HepG2 (cell line): ENCODE measurements around the gene SPHK1. TPM values are rescaled to one million over a fixed set of nuclear protein-coding genes. Genes with fewer than 3 reads are reported as not detected.

ENCODE experiments used
- AKAP8 ChIP-seq: sonication (generic); formaldehyde crosslinking; IDR thresholded peaks from 2 replicates; pipeline ENCODE4 v1.5.1; 2020; ENCODE audit warnings: mild to moderate bottlenecking, missing genetic modification reagents
- ATF2 ChIP-seq: sonication (generic); formaldehyde crosslinking; IDR thresholded peaks from 2 replicates; pipeline ENCODE4 v1.4.0; 2020; ENCODE audit warnings: missing genetic modification reagents
- ATF7 ChIP-seq, 2 experiments: fragments of 450-650 bp in 1 of 2; sonication (generic) in 1 of 2; formaldehyde crosslinking in 1 of 2; IDR thresholded peaks; 2 replicates each; pipeline versions ENCODE4 v1.4.0 to v1.6.1; 2016 to 2020; ENCODE audit warnings: antibody characterized with exemption in 1 of 2, mild to moderate bottlenecking in 1 of 2, missing genetic modification reagents in 1 of 2
- ATF7-NPFF ChIP-seq: sonication (generic); formaldehyde crosslinking; IDR thresholded peaks from 2 replicates; pipeline ENCODE4 v1.8.1; 2023; ENCODE audit warnings: mild to moderate bottlenecking, low read depth, missing genetic modification reagents, moderate library complexity
- BCL3 ChIP-seq: sonication (generic); formaldehyde crosslinking; IDR thresholded peaks from 2 replicates; pipeline ENCODE4 v1.5.1; 2020; ENCODE audit warnings: mild to moderate bottlenecking, missing genetic modification reagents, moderate library complexity
- KDM2A ChIP-seq: sonication (generic); formaldehyde crosslinking; IDR thresholded peaks from 2 replicates; pipeline ENCODE4 v1.4.0; 2020; ENCODE audit warnings: low read depth, missing genetic modification reagents, borderline replicate concordance
- MIER2 ChIP-seq: IDR thresholded peaks from 2 replicates; pipeline ENCODE4 v1.6.1; 2016; ENCODE audit warnings: missing biosample characterization, missing genetic modification reagents
- MTA1 ChIP-seq: sonication (generic); formaldehyde crosslinking; IDR thresholded peaks from 2 replicates; pipeline ENCODE4 v1.4.0; 2020; ENCODE audit warnings: missing genetic modification reagents, mild to moderate bottlenecking, borderline replicate concordance
- NFYC ChIP-seq: IDR thresholded peaks from 2 replicates; pipeline ENCODE4 v1.6.1; 2016; ENCODE audit warnings: missing genetic modification reagents, missing compliant biosample characterization
- PITX1 ChIP-seq: sonication (generic); formaldehyde crosslinking; IDR thresholded peaks from 2 replicates; pipeline ENCODE4 v1.5.1; 2020; ENCODE audit warnings: mild to moderate bottlenecking, missing genetic modification reagents
- RAD51 ChIP-seq: fragments of 450-650 bp; IDR thresholded peaks from 2 replicates; pipeline ENCODE4 v1.6.1; 2016; ENCODE audit warnings: borderline replicate concordance
- RXRB ChIP-seq: IDR thresholded peaks from 2 replicates; pipeline ENCODE4 v1.6.1; 2016; ENCODE audit warnings: borderline replicate concordance, missing genetic modification reagents, missing compliant biosample characterization
- SIX1 ChIP-seq: sonication (generic); formaldehyde crosslinking; IDR thresholded peaks from 2 replicates; pipeline ENCODE4 v1.4.0; 2020; ENCODE audit warnings: missing genetic modification reagents, borderline replicate concordance
- SIX4 ChIP-seq: sonication (generic); formaldehyde crosslinking; IDR thresholded peaks from 2 replicates; pipeline ENCODE4 v1.4.0; 2020; ENCODE audit warnings: missing genetic modification reagents
- SOX5 ChIP-seq: IDR thresholded peaks from 2 replicates; pipeline ENCODE4 v1.6.1; 2016; ENCODE audit warnings: borderline replicate concordance
- STAG1 ChIP-seq: sonication (generic); formaldehyde crosslinking; IDR thresholded peaks from 2 replicates; pipeline ENCODE4 v1.4.0; 2020; ENCODE audit warnings: missing genetic modification reagents
- TAF1 ChIP-seq: sonication (generic); formaldehyde crosslinking; IDR thresholded peaks from 2 replicates; pipeline ENCODE4 v1.4.0; 2020; ENCODE audit warnings: missing genetic modification reagents
- TAF15 ChIP-seq: fragments of 200-400 bp; formaldehyde crosslinking; IDR thresholded peaks from one replicate; pipeline ENCODE4 v1.6.1; 2018; ENCODE audit warnings: mild to moderate bottlenecking, low read depth, low read length; ENCODE audit not compliant: poor library complexity, severe bottlenecking
- TFAP4 ChIP-seq: sonication (generic); IDR thresholded peaks from 2 replicates; pipeline ENCODE4 v1.6.1; 2016; ENCODE audit warnings: low read depth, borderline replicate concordance
- ZC3H4 ChIP-seq: sonication (generic); formaldehyde crosslinking; IDR thresholded peaks from 2 replicates; pipeline ENCODE4 v1.4.0; 2020; ENCODE audit warnings: missing genetic modification reagents, borderline replicate concordance
- ZNF33B ChIP-seq: sonication (generic); formaldehyde crosslinking; IDR thresholded peaks from 2 replicates; pipeline ENCODE4 v1.5.1; 2020; ENCODE audit warnings: mild to moderate bottlenecking, missing genetic modification reagents
- ZNF589 ChIP-seq: sonication (generic); formaldehyde crosslinking; conservative IDR thresholded peaks from 2 replicates; pipeline ENCODE4 v1.8.0; 2022; ENCODE audit warnings: mild to moderate bottlenecking, moderate library complexity, missing genetic modification reagents
- ZNF616 ChIP-seq: sonication (generic); formaldehyde crosslinking; IDR thresholded peaks from 2 replicates; pipeline ENCODE4 v1.5.0; 2020; ENCODE audit warnings: low read depth, mild to moderate bottlenecking, missing genetic modification reagents
- ZNF713 ChIP-seq: sonication (generic); formaldehyde crosslinking; IDR thresholded peaks from 2 replicates; pipeline ENCODE4 v1.4.0; 2020; ENCODE audit warnings: mild to moderate bottlenecking, missing genetic modification reagents
- ZSCAN30 ChIP-seq: sonication (generic); formaldehyde crosslinking; IDR thresholded peaks from 2 replicates; pipeline ENCODE4 v1.5.0; 2020; ENCODE audit warnings: mild to moderate bottlenecking, missing genetic modification reagents
- polyA plus RNA-seq, 8 experiments: library from polyadenylated mRNA; depleted of rRNA in 3 of 8; stranded (reverse) in 7 of 8; unstranded in 1 of 8; fragments of >200 nt; fragmentation: Illumina TruSeq in 4 of 8; extraction: Trizol in 4 of 8; gene quantifications; 2 replicates each; pipeline versions ENCODE4 v1.2.1 to v1.2.3, GENCODE V29; 2011 to 2016; ENCODE audit warnings: low read depth in 4 of 8, missing spikeins in 1 of 8, mixed read lengths in 1 of 8; ENCODE audit not compliant: insufficient read depth in 1 of 8
- total RNA-seq, 5 experiments: library from RNA; depleted of rRNA; stranded (reverse); fragments of >200 nt; fragmentation: Illumina TruSeq; extraction: Trizol; gene quantifications; 2 replicates each; pipeline ENCODE4 v1.2.3, GENCODE V29; 2016; ENCODE audit warnings: low read depth in 1 of 5

SPHK1 gene
- total and polyA plus RNA-seq, 2 of the 13 experiments (the other 11 are each of a cell fraction or from before 2014, with no cell fraction given): 129 to 160 TPM

GRCh38 chr17:76384222-76384986, at the start of gene SPHK1 (continued):
- TF ChIP-seq ATF7 (IDR thresholded peaks at IDR 0.05) (no peak), ATF7 (CRISPR knock-in tag; IDR thresholded peaks at IDR 0.05) (peak; percentile 63; the same call in 1 of the 2 replicates), ATF2 (CRISPR knock-in tag) (0 out of 2 replicates have a peak, but pooled peaks have one; percentile 15), ZNF616 (CRISPR knock-in tag) (peak; percentile 93), NFYC (no peak), AKAP8 (CRISPR knock-in tag) (peak; percentile 87; the same call in 1 of the 2 replicates), ZSCAN30 (0 out of 2 replicates have a peak, but pooled peaks have one; percentile 2), SIX1 (peak; percentile 45; the same call in 1 of the 2 replicates), ATF7-NPFF (CRISPR knock-in tag) (peak; percentile 48; the same call in 1 of the 2 replicates), MIER2 (CRISPR knock-in tag) (no peak), STAG1 (peak; percentile 7; the same call in 1 of the 2 replicates), TAF1 (peak; percentile 83), TAF15 (peak; percentile 95), BCL3 (CRISPR knock-in tag) (peak; percentile 74; the same call in 1 of the 2 replicates), TFAP4 (no peak), KDM2A (CRISPR knock-in tag) (peak; percentile 56; the same call in 1 of the 2 replicates), ZC3H4 (peak; percentile 78; the same call in 1 of the 2 replicates), RAD51 (no peak), MTA1 (CRISPR knock-in tag) (peak; percentile 2; the same call in 1 of the 2 replicates), ZNF713 (CRISPR knock-in tag) (no peak), ZNF33B (peak; percentile 29; the same call in 1 of the 2 replicates), RXRB (no peak), ZNF589 (CRISPR knock-in tag) (peak; percentile 83), SOX5 (CRISPR knock-in tag) (peak; percentile 4; the same call in 1 of the 2 replicates), SIX4 (0 out of 2 replicates have a peak, but pooled peaks have one; percentile 9), PITX1 (CRISPR knock-in tag) (no peak)
